Bone marrow (tissue), 2 donors: ENCODE measurements around the gene CD274.
"Not testable (repeated sequence)": the region's sequence is repeated elsewhere in the genome, so short reads cannot be mapped to it uniquely, and the experiment has no call there.

Source experiments
- DNase-seq, 2 donors: peaks; one replicate each; lab custom pipeline; 2025; lab: John Stamatoyannopoulos, UW

The CD274 gene

GRCh38 chr9:5450359-5451091 lies at the start of gene CD274:
Gene CD274 (plus strand): TSS chr9:5450542. CDS start chr9:5456114, 5,572 bp downstream.
- DNase-seq: peak; percentile 51 to 55

- DNase-seq: no peak
Measured at GRCh38 chr9:5402217-5402616, 48.1 kb upstream of the CD274 start.

GRCh38 chr9:5408596-5408995 lies 41.7 kb upstream of the CD274 start:
- DNase-seq: no peak

GRCh38 chr9:5416953-5417352 lies 33.4 kb upstream of the CD274 start:
- no peak for DNase-seq

- DNase-seq: no peak
Measured at GRCh38 chr9:5418481-5418880, 31.9 kb upstream of the CD274 start.

GRCh38 chr9:5419987-5420386 lies 30.4 kb upstream of the CD274 start:
- DNase-seq: no peak

GRCh38 chr9:5421163-5421562 lies 29.2 kb upstream of the CD274 start:
- DNase-seq: no peak

- DNase-seq: no peak
Measured at GRCh38 chr9:5422276-5422675, 28.1 kb upstream of the CD274 start.

- DNase-seq: peak in 1 of 2 donors; percentile 7
Measured at GRCh38 chr9:5425006-5425628, 25.2 kb upstream of the CD274 start.

GRCh38 chr9:5427005-5427404 lies 23.3 kb upstream of the CD274 start:
- no peak for DNase-seq

GRCh38 chr9:5428172-5428571 lies 22.2 kb upstream of the CD274 start:
- DNase-seq: no peak

GRCh38 chr9:5428794-5429528 lies 21.4 kb upstream of the CD274 start:
- no peak for DNase-seq

GRCh38 chr9:5429873-5430564 lies 20.3 kb upstream of the CD274 start:
- no peak for DNase-seq

- DNase-seq: no peak
Measured at GRCh38 chr9:5430912-5431311, 19.4 kb upstream of the CD274 start.

GRCh38 chr9:5432890-5433289 lies 17.5 kb upstream of the CD274 start:
- not testable (repeated sequence) for DNase-seq

- not testable (repeated sequence) for DNase-seq
Measured at GRCh38 chr9:5433328-5433727, 17.0 kb upstream of the CD274 start.

GRCh38 chr9:5433841-5434810 lies 16.2 kb upstream of the CD274 start:
- DNase-seq: not testable (repeated sequence)

GRCh38 chr9:5435912-5436311 lies 14.4 kb upstream of the CD274 start:
- no peak for DNase-seq

- no peak for DNase-seq
Measured at GRCh38 chr9:5436441-5436840, 13.9 kb upstream of the CD274 start.

GRCh38 chr9:5437254-5438216 lies 12.8 kb upstream of the CD274 start, which contains the start of gene PLGRKT:
Gene PLGRKT (minus strand): TSS chr9:5437925. CDS start chr9:5431977, 5,948 bp downstream.
- peak; percentile 69 to 84 for DNase-seq
